ENCODE results near the gene SYT7. TPM values are rescaled to one million over a fixed set of nuclear protein-coding genes. Genes with fewer than 3 reads are reported as not detected.

The SYT7 gene
- total RNA-seq, 1 donor from 2014 or later: 93.6 TPM

GRCh38 chr11:61526956-61527731 is 53.7 kb downstream of the SYT7 start:
- H3K27me3 Mint-ChIP-seq (ENCODE audit: unreplicated experiment): peaks cover 14% of the 10 kb centered on the region
- DNase-seq: no peak
- peak overlapping the region; percentile 77 for H3K27ac Mint-ChIP-seq (ENCODE audit: unreplicated experiment)
- TF ChIP-seq CTCF (IDR thresholded peaks at IDR 0.05; ENCODE audit: partially characterized antibody, unreplicated experiment): no peak
- H3K4me3 Mint-ChIP-seq (ENCODE audit: unreplicated experiment): peak overlapping the region; percentile 64
- peaks cover 13% of the 10 kb centered on the region for H3K9me3 Mint-ChIP-seq (ENCODE audit: unreplicated experiment)
- H3K4me1 Mint-ChIP-seq (ENCODE audit: low read depth, unreplicated experiment): peaks cover 32% of the 10 kb centered on the region
- H3K36me3 Mint-ChIP-seq (ENCODE audit: unreplicated experiment): peaks cover 9% of the 10 kb centered on the region

- peaks cover 15% of the 10 kb centered on the region for H3K27me3 Mint-ChIP-seq (ENCODE audit: unreplicated experiment)
- DNase-seq: no peak
- H3K27ac Mint-ChIP-seq (ENCODE audit: unreplicated experiment): no peak overlapping the region
Observed at GRCh38 chr11:61526229-61526628, 54.6 kb downstream of the SYT7 start.

GRCh38 chr11:61524963-61525587 is 55.8 kb downstream of the SYT7 start:
- TF ChIP-seq CTCF (IDR thresholded peaks at IDR 0.05; ENCODE audit: partially characterized antibody, unreplicated experiment): no peak
- no peak for DNase-seq
- Mint-ChIP-seq H3K27me3 (ENCODE audit: unreplicated experiment) (peaks cover 15% of the 10 kb centered on the region), H3K9me3 (ENCODE audit: unreplicated experiment) (peaks cover 7% of the 10 kb centered on the region), H3K36me3 (ENCODE audit: unreplicated experiment) (peaks cover 9% of the 10 kb centered on the region), H3K4me3 (ENCODE audit: unreplicated experiment) (no peak overlapping the region), H3K4me1 (ENCODE audit: low read depth, unreplicated experiment) (peaks cover 28% of the 10 kb centered on the region), H3K27ac (ENCODE audit: unreplicated experiment) (peak overlapping the region; percentile 38)

More at GRCh38 chr11:61526229-61526628, 54.6 kb downstream of the SYT7 start:
- H3K9me3 Mint-ChIP-seq (ENCODE audit: unreplicated experiment): peaks cover 12% of the 10 kb centered on the region
- peaks cover 9% of the 10 kb centered on the region for H3K36me3 Mint-ChIP-seq (ENCODE audit: unreplicated experiment)
- no peak for TF ChIP-seq CTCF (IDR thresholded peaks at IDR 0.05; ENCODE audit: partially characterized antibody, unreplicated experiment)
- peaks cover 32% of the 10 kb centered on the region for H3K4me1 Mint-ChIP-seq (ENCODE audit: low read depth, unreplicated experiment)
- peak overlapping the region; percentile 25 for H3K4me3 Mint-ChIP-seq (ENCODE audit: unreplicated experiment)

- no peak for TF ChIP-seq CTCF (IDR thresholded peaks at IDR 0.05; ENCODE audit: partially characterized antibody, unreplicated experiment)
- H3K36me3 Mint-ChIP-seq (ENCODE audit: unreplicated experiment): peaks cover 10% of the 10 kb centered on the region
- peaks cover 14% of the 10 kb centered on the region for H3K27me3 Mint-ChIP-seq (ENCODE audit: unreplicated experiment)
Observed at GRCh38 chr11:61524446-61524845, 56.4 kb downstream of the SYT7 start.

GRCh38 chr11:61522881-61523280 is 58.0 kb downstream of the SYT7 start:
- no peak overlapping the region for H3K27ac Mint-ChIP-seq (ENCODE audit: unreplicated experiment)
- TF ChIP-seq CTCF (IDR thresholded peaks at IDR 0.05; ENCODE audit: partially characterized antibody, unreplicated experiment): no peak
- peaks cover 5% of the 10 kb centered on the region for H3K9me3 Mint-ChIP-seq (ENCODE audit: unreplicated experiment)
- no peak overlapping the region for H3K4me3 Mint-ChIP-seq (ENCODE audit: unreplicated experiment)
- DNase-seq: no peak
- peaks cover 15% of the 10 kb centered on the region for H3K36me3 Mint-ChIP-seq (ENCODE audit: unreplicated experiment)
- peaks cover 18% of the 10 kb centered on the region for H3K4me1 Mint-ChIP-seq (ENCODE audit: low read depth, unreplicated experiment)
- H3K27me3 Mint-ChIP-seq (ENCODE audit: unreplicated experiment): peaks cover 13% of the 10 kb centered on the region

More at GRCh38 chr11:61524446-61524845, 56.4 kb downstream of the SYT7 start:
- DNase-seq: no peak
- no peak overlapping the region for H3K4me3 Mint-ChIP-seq (ENCODE audit: unreplicated experiment)
- H3K9me3 Mint-ChIP-seq (ENCODE audit: unreplicated experiment): peaks cover 5% of the 10 kb centered on the region
- H3K4me1 Mint-ChIP-seq (ENCODE audit: low read depth, unreplicated experiment): peaks cover 28% of the 10 kb centered on the region
- H3K27ac Mint-ChIP-seq (ENCODE audit: unreplicated experiment): no peak overlapping the region

All from glutamatergic neuron (in vitro differentiated cells).